22Rv1 (cell line): ENCODE data around the gene GAS7.

Experiments used
- H3K27ac ChIP-seq: fragments of 450-650 bp; 2 replicates; pipeline ENCODE4 v1.5.1; 2017
- CTCF ChIP-seq: fragments of 450-650 bp; IDR thresholded peaks from 2 replicates; pipeline ENCODE4 v1.5.1; 2017; ENCODE audit warnings: mild to moderate bottlenecking
- ZFX ChIP-seq: fragments of 450-650 bp; IDR thresholded peaks from 2 replicates; pipeline ENCODE4 v1.6.1; 2017; ENCODE audit warnings: antibody characterized with exemption, borderline replicate concordance

GAS7 gene

GRCh38 chr17:10121971-10122707, 76.3 kb downstream of the GAS7 start:
- H3K27ac ChIP-seq = no peak overlapping the region
- TF ChIP-seq ZFX (no peak), CTCF (no peak)

- H3K27ac ChIP-seq = no peak overlapping the region
- TF ChIP-seq ZFX = no peak
- TF ChIP-seq CTCF = no peak
These were observed 77.7 kb downstream of the GAS7 start for GRCh38 chr17:10120749-10121148.

GRCh38 chr17:10120109-10120485, 78.3 kb downstream of the GAS7 start:
- no peak overlapping the region for H3K27ac ChIP-seq
- TF ChIP-seq ZFX (no peak), CTCF (no peak)

GRCh38 chr17:10119203-10120108, 79.0 kb downstream of the GAS7 start:
- H3K27ac ChIP-seq = no peak overlapping the region
- TF ChIP-seq CTCF (no peak), ZFX (no peak)

DNA sequence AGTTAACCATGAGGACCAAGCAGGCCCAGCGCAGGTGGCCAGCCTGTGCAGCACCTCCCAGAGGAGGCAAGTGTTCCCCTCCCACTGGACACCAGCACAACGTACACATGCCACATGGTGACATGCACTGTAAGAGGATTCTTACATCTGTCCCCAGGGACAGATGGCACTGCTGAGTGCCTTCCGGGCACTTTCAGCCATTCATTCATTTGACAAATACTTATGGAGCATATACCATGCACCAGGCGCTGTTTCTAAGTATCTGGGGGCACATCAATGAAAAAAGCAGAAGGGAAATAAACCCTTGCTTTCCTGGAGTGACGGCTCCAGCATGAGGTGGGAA, 79.6 kb downstream of the GAS7 start:
- no peak overlapping the region for H3K27ac ChIP-seq
- TF ChIP-seq ZFX (no peak), CTCF (no peak)

DNA sequence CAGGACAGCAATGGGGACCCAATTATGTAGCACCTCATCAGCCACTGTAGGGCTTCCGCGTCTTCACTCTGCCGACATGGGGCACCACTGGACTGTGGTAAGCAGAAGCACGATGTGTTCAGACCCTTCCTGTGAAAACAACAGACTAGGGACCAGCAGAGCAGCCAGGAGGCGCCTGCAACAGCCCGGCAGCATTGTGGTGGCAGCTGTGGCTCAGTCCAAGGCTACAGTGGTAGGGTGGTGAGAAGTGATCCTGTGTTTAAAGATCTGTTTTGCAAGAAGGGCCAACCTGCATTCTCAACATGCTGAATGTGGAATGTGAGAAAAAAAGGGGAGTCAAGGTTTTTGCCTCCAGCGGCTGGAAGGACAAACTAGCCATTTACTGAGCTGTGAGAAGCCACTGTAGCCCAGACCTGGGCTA, 80.8 kb downstream of the GAS7 start:
- TF ChIP-seq CTCF (no peak), ZFX (no peak)
- H3K27ac ChIP-seq = no peak overlapping the region
